ENCODE measurements around the gene RAPGEF1.

RAPGEF1 gene

DNA sequence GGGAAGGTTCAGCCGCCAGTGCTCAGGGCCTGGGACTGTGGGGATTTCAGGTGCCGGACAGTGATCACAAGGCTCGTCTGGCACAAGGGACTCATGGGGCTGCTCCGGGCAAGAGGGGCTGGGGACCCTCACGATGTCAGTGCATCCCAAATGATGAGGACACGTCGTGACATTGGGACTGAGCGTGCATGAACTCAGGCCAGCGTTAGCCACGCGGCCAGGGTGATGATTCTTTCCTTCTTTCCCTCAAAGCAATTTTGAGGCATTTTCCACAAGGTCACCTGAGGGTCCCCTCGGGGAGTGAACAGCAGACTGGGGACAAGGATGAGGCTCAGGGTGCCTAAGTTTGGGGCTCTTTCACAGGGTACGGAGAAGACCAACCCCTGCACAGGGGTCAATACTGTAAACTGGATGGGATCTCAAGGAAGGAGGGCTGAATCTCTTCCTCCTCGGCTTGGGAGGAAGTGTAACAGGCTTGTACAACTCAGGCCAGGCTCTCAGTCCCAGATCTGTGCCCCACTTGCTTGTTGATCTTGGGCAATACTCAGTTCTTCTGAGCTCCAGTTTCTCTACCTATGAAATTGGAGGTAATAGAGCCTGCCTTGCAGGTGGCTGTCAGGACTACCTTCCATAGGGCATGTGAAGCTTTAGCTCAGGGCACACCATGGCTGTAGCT, 116.1 kb downstream of the RAPGEF1 start:
- TF ChIP-seq, protein P1, sequence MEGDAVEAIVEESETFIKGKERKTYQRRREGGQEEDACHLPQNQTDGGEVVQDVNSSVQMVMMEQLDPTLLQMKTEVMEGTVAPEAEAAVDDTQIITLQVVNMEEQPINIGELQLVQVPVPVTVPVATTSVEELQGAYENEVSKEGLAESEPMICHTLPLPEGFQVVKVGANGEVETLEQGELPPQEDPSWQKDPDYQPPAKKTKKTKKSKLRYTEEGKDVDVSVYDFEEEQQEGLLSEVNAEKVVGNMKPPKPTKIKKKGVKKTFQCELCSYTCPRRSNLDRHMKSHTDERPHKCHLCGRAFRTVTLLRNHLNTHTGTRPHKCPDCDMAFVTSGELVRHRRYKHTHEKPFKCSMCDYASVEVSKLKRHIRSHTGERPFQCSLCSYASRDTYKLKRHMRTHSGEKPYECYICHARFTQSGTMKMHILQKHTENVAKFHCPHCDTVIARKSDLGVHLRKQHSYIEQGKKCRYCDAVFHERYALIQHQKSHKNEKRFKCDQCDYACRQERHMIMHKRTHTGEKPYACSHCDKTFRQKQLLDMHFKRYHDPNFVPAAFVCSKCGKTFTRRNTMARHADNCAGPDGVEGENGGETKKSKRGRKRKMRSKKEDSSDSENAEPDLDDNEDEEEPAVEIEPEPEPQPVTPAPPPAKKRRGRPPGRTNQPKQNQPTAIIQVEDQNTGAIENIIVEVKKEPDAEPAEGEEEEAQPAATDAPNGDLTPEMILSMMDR (IDR thresholded peaks at IDR 0.05), result no peak
- no peak for TF ChIP-seq ZFX (IDR thresholded peaks at IDR 0.05; ENCODE audit: borderline replicate concordance)
- no peak overlapping the region for H3K27ac ChIP-seq

GRCh38 chr9:131622523-131622922, 117.4 kb downstream of the RAPGEF1 start:
- no peak overlapping the region for H3K27ac ChIP-seq
- TF ChIP-seq ZFX (IDR thresholded peaks at IDR 0.05; ENCODE audit: borderline replicate concordance), result no peak
- TF ChIP-seq, protein P1 (IDR thresholded peaks at IDR 0.05), result no peak

DNA sequence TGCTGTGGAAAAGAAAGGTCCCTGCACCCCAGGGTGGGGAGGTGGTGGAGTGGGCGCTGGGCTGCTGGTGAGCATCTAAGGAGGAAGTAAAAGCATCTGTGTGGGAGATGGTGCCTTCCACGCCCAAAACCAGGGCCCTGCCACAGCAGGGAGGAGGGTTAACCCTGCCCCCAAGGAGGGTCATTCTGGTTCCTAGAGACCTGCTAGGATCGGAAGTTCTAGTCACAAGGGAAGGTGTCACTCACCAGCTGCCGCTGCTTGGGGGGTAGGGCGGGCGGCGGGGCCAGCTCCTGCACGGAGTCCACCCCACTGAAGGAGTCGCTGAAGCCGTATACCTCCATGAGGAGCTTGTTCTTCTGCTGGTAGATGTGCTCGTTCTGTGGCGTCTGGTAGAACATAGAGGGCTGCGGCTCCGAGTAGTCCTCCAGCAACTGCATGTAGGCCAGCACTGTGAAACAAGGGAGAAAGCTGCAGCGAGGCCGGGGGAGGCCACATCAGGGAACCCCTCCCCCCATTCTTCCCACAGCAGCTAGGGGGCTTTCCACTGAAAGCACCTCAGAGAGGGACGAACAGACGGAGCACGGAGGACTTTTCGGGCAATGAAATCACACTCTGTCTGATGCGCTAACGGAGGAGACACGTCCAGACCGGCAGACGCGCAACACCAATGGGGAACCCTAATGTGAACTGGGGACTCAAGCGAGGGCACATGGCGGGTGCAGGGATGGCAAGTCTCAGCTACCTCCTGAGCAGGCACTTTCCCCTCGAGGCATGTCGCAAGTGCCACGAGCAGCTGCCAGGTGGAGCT, 118.1 kb downstream of the RAPGEF1 start:
- no peak for TF ChIP-seq ZFX (IDR thresholded peaks at IDR 0.05; ENCODE audit: borderline replicate concordance)
- TF ChIP-seq, protein P1 (IDR thresholded peaks at IDR 0.05), result no peak
- H3K27ac ChIP-seq, result no peak overlapping the region

DNA sequence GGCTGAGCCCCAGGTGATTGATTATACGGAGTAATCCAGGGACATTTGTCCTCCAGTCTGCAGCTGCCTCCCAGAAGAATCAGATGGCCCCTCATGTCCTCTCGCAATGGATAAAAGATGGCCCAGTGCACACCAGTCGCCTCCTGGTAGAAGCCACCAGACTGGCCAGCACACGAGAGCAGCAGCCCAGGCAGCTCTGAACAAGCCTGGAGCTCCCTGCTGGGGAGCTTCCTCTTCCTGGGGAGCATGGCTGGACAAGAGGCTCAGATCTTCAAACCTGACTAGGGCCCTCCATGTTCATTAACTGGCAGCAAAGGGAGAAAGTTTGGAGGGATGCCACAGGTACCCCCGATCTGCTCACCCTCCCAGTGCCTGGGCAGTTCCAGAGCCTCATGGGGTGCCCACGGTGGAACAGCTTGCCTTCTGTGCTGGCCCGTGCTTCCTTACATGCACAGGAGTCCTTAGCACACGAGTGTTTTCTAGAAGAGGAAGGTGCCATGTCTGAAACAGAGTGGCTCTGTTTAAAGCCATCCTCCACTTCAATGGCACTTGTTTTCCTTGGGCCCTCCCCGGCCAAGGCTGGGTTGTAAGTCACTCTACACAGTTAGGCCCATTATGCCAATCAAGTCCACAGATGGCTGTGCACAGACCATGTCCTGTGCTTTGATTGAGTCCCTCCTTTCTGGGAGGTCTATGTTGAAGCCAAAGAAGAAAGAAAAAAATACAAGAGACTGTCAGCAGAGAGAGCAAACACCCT, 118.9 kb downstream of the RAPGEF1 start:
- TF ChIP-seq ZFX (IDR thresholded peaks at IDR 0.05; ENCODE audit: borderline replicate concordance), result no peak
- TF ChIP-seq, protein P1 (IDR thresholded peaks at IDR 0.05), result no peak
- no peak overlapping the region for H3K27ac ChIP-seq

DNA sequence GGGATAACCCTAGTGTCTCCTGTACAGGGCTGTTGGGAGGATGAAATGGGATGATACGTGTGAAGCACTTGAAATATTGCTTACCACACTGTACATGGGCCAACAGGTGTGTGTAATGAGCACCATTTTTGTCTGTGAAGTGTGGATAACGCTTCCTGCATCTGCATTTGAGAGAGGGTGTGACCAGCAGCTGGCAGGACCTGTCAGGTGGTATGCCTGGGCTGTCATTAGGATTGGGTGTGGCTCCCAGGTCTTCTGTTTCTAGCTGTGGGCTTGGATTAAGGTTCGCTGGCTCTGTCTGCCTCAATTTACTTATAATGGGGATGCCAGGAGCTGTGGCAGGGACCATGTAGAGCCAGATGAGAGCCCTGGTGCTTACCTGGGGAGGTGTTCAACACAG, 120.2 kb downstream of the RAPGEF1 start:
- no peak overlapping the region for H3K27ac ChIP-seq
- TF ChIP-seq ZFX (IDR thresholded peaks at IDR 0.05; ENCODE audit: borderline replicate concordance), result no peak
- TF ChIP-seq, protein P1 (IDR thresholded peaks at IDR 0.05), result no peak

DNA sequence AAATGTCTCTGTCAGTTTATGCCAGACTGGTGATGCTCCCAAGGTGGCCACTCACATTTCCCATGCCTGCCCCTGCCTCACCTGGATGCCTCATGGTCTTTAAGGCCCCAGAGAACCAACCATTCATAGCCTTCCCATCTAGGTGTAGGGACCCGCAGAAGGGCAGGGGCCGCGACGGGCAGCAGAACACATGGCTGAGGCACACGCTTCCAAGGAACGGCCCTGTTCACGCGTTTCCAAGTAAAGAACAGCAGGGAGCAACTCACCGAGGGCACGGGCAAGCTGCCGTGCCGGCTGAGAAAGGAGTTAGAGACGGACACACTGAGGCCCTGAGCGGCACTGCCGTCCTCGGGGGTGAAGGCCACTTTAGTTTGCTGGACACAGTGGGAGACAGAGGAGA, 121.1 kb downstream of the RAPGEF1 start:
- no peak overlapping the region for H3K27ac ChIP-seq
- TF ChIP-seq, protein P1 (IDR thresholded peaks at IDR 0.05), result no peak
- no peak for TF ChIP-seq ZFX (IDR thresholded peaks at IDR 0.05; ENCODE audit: borderline replicate concordance)

All from 22Rv1 (cell line).